SH-SY5Y (cell line): Measurements from ENCODE around the gene EVI5L.

ENCODE experiments used
- GATA2 ChIP-seq: IDR thresholded peaks from 2 replicates; pipeline ENCODE4 v1.6.1; 2011; ENCODE audit warnings: mild to moderate bottlenecking, low read depth, low read length
- GATA3 ChIP-seq: IDR thresholded peaks from 2 replicates; pipeline ENCODE4 v1.6.1; 2011; ENCODE audit warnings: low read depth, mild to moderate bottlenecking, low read length, moderate library complexity

DNA sequence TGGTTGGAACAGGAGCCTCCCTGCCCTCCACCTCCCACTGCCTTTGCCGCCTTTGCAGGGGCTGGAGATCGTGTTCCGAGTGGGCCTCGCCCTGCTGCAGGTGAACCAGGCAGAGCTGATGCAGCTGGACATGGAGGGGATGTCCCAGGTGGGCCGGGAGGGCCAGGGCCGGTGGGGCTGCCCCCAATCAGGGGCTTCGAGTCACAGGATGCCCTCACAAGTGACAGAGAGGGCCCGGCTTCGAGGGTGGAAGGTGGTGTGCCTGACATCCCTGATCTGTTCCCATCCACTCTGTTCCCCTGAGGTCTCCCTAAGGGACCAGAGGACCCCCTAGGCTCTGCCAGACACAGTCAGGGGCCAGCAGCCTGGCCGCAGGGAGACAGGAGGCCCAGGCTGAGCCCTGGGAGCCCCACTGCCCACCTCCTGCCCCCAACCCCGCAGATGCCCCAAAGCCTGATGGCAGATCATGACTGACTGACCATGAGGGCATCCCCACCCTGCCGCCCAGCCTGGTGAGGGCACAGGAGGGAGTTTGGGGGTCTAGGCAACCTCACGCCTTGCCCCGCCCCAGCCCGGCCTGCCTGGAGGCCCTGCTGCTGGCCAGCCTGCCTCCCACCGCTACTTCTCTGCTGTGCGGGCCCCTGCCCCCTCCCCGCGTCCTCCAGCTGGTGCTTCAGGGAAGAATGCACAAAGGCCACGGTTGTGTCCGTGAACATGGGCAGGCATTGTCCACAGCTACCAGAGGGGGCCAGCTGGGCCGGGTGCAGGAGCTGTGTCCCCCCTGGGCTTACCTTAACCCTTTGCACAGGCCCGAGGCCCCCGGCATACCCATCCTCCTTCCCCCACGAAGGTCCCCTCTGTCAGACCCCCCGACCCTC, 21.8 kb downstream of the EVI5L start:
- TF ChIP-seq GATA3 (no peak), GATA2 (no peak)
